Gastrocnemius medialis (tissue), 4 donors: ENCODE data around the gene SLC35C1.

Experiments used
- CTCF ChIP-seq, 5 experiments: fragments of 450-650 bp in 3 of 5; fragments of 200-600 bp in 2 of 5; sonication (generic) in 2 of 5; IDR thresholded peaks in 4 of 5; conservative IDR thresholded peaks in 1 of 5; 1 replicate in 4 of 5; 2 replicates in 1 of 5; pipeline ENCODE4 v1.5.1; 2016 to 2019; ENCODE audit warnings: antibody characterized with exemption in 5 of 5, mild to moderate bottlenecking in 3 of 5, moderate library complexity in 3 of 5
- POLR2A ChIP-seq, 2 donors: fragments of 450-650 bp; IDR thresholded peaks; one replicate each; pipeline ENCODE4 v1.6.1; 2017; ENCODE audit warnings: antibody characterized with exemption in 2 of 2, mild to moderate bottlenecking in 2 of 2, moderate library complexity in 2 of 2

- TF ChIP-seq CTCF (IDR thresholded peaks at IDR 0.05 in 4 of 5, conservative IDR thresholded peaks at IDR 0.05 in 1 of 5), result no peak
- TF ChIP-seq POLR2A (IDR thresholded peaks at IDR 0.05), result no peak
These were observed 41.3 kb downstream of the SLC35C1 start for GRCh38 chr11:45846174-45846675.
